Measurements from ENCODE around the gene FHIP1A. TPM values are rescaled to one million over a fixed set of nuclear protein-coding genes. Genes with fewer than 3 reads are reported as not detected.

Gene FHIP1A
- total and polyA plus RNA-seq, 4 donors, result 0.50 to 3.8 (median 1.0) TPM

- TF ChIP-seq, protein P1, sequence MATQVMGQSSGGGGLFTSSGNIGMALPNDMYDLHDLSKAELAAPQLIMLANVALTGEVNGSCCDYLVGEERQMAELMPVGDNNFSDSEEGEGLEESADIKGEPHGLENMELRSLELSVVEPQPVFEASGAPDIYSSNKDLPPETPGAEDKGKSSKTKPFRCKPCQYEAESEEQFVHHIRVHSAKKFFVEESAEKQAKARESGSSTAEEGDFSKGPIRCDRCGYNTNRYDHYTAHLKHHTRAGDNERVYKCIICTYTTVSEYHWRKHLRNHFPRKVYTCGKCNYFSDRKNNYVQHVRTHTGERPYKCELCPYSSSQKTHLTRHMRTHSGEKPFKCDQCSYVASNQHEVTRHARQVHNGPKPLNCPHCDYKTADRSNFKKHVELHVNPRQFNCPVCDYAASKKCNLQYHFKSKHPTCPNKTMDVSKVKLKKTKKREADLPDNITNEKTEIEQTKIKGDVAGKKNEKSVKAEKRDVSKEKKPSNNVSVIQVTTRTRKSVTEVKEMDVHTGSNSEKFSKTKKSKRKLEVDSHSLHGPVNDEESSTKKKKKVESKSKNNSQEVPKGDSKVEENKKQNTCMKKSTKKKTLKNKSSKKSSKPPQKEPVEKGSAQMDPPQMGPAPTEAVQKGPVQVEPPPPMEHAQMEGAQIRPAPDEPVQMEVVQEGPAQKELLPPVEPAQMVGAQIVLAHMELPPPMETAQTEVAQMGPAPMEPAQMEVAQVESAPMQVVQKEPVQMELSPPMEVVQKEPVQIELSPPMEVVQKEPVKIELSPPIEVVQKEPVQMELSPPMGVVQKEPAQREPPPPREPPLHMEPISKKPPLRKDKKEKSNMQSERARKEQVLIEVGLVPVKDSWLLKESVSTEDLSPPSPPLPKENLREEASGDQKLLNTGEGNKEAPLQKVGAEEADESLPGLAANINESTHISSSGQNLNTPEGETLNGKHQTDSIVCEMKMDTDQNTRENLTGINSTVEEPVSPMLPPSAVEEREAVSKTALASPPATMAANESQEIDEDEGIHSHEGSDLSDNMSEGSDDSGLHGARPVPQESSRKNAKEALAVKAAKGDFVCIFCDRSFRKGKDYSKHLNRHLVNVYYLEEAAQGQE (IDR thresholded peaks at IDR 0.05), result no peak
- TF ChIP-seq FOXA2 (IDR thresholded peaks at IDR 0.05) (no peak), RXRA (IDR thresholded peaks at IDR 0.05) (peak; percentile 43 to 46)
These were observed 47.9 kb upstream of the FHIP1A start (continued) for GRCh38 chr4:151361126-151361525.

GRCh38 chr4:151361966-151362365 lies 47.0 kb upstream of the FHIP1A start:
- Histone ChIP-seq H3K4me3 (ENCODE audit: low read depth in 1 of 3, low read length in 3 of 3) (no peak overlapping the region), H3K36me3 (ENCODE audit: control insufficient read depth in 4 of 4, insufficient read depth in 3 of 4, low read depth in 1 of 4, low read length in 3 of 4) (no peaks in the 10 kb centered on the region), H3K9ac (ENCODE audit: low read depth in 1 of 2, low read length in 2 of 2) (no peak overlapping the region), H3K4me1 (ENCODE audit: control insufficient read depth in 4 of 4, insufficient read depth in 4 of 4, low read length in 3 of 4) (peaks cover 0 to 5% (median 0%) of the 10 kb centered on the region in 4 donors), H3K27me3 (ENCODE audit: control insufficient read depth in 4 of 4, insufficient read depth in 4 of 4, low read length in 3 of 4) (no peaks in the 10 kb centered on the region), H3K27ac (ENCODE audit: low read depth in 1 of 2, low read length in 2 of 2) (no peak overlapping the region), H3K9me3 (ENCODE audit: control insufficient read depth in 4 of 4, low read length in 3 of 4) (no peaks in the 10 kb centered on the region)
- WGBS, result 89% methylated on average over 13 of the region's 13 CpGs
- no peak for DNase-seq (ENCODE audit: low spot score)
- TF ChIP-seq NR2F2 (IDR thresholded peaks at IDR 0.05), result no peak
- no peak for TF ChIP-seq FOXA2 (IDR thresholded peaks at IDR 0.05)
- TF ChIP-seq, protein P2, sequence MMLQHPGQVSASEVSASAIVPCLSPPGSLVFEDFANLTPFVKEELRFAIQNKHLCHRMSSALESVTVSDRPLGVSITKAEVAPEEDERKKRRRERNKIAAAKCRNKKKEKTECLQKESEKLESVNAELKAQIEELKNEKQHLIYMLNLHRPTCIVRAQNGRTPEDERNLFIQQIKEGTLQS (IDR thresholded peaks at IDR 0.05), result no peak
- no peak for TF ChIP-seq FOXA1 (IDR thresholded peaks at IDR 0.05)
- TF ChIP-seq TAF1 (conservative IDR thresholded peaks at IDR 0.05), result no peak
- TF ChIP-seq, protein P1 (IDR thresholded peaks at IDR 0.05), result no peak
- no peak for TF ChIP-seq YY1 (IDR thresholded peaks at IDR 0.05)
- no peak for TF ChIP-seq EGR1 (IDR thresholded peaks at IDR 0.05; ENCODE audit: low read depth in 2 of 2)
- no peak for TF ChIP-seq RAD21 (IDR thresholded peaks at IDR 0.05)
- TF ChIP-seq GABPA (IDR thresholded peaks at IDR 0.05 in 1 of 2, conservative IDR thresholded peaks at IDR 0.05 in 1 of 2), result no peak
- no peak for TF ChIP-seq HNF4G (IDR thresholded peaks at IDR 0.05)
- no peak for TF ChIP-seq MAX (IDR thresholded peaks at IDR 0.05)
- no peak for TF ChIP-seq RXRA (IDR thresholded peaks at IDR 0.05)
- no peak for TF ChIP-seq ZBTB33 (IDR thresholded peaks at IDR 0.05)
- no peak for TF ChIP-seq JUND (IDR thresholded peaks at IDR 0.05)
- no peak for TF ChIP-seq SP1 (IDR thresholded peaks at IDR 0.05)
- no peak for TF ChIP-seq CTCF (IDR thresholded peaks at IDR 0.05; ENCODE audit: low read depth, low read length, missing input control)
- no peak for TF ChIP-seq HNF4A (conservative IDR thresholded peaks at IDR 0.05)
